GM12892 (cell line): ENCODE data around the gene UNC45A.
"Not testable (repeated sequence)": the region's sequence is repeated elsewhere in the genome, so short reads cannot be mapped to it uniquely, and the experiment has no call there.

ENCODE experiments used
- DNase-seq: peaks from one replicate; pipeline ENCODE4 v3.0.0; 2011; ENCODE audit not compliant: insufficient read length
- FAIRE-seq: peaks from 2 replicates; lab custom pipeline; 2011; peaks lifted over from hg19 to GRCh38; lab: Jason Lieb, UNC
- POLR2A ChIP-seq: IDR thresholded peaks from 2 replicates; pipeline ENCODE4 v1.6.1; 2011; ENCODE audit warnings: low read depth, low read length, control low read depth
- POLR2AphosphoS5 ChIP-seq: IDR thresholded peaks from 2 replicates; pipeline ENCODE4 v1.6.1; 2011; ENCODE audit warnings: low read depth, low read length, control low read depth
- TAF1 ChIP-seq: IDR thresholded peaks from 2 replicates; pipeline ENCODE4 v1.6.1; 2011; ENCODE audit warnings: low read depth, mild to moderate bottlenecking, control low read depth, low read length, borderline replicate concordance

Gene UNC45A

DNA sequence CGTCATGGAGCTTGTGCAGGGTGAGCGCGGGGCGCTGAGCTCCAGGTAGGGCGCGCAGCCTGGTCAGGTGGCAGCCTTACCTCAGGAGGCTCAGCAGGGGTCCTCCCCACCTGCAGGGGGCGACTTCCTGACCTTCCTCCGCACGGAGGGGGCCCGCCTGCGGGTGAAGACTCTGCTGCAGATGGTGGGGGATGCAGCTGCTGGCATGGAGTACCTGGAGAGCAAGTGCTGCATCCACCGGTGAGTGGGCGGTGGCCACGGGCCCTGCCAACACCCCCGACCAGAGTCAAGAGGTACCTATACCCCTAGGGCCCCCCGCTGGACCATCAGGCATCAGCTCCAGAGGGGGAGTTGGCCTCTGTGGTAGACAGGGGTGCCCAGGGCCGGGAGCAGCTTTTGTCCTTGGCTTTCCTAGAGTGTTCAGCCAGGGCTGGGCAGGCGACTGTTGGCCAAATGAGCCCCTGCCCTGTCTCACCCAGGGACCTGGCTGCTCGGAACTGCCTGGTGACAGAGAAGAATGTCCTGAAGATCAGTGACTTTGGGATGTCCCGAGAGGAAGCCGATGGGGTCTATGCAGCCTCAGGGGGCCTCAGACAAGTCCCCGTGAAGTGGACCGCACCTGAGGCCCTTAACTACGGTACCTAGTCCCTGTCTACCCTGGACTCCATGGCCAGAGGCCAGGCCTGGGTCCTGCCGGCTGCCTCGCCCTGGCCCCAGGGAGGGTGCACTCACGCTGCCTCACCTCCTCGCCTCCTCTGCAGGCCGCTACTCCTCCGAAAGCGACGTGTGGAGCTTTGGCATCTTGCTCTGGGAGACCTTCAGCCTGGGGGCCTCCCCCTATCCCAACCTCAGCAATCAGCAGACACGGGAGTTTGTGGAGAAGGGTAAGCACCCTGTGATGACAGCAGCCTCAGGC lies 41.7 kb upstream of the UNC45A start:
- DNase-seq (no peak), FAIRE-seq (no peak)
- TF ChIP-seq POLR2A (no peak), POLR2AphosphoS5 (no peak), TAF1 (no peak)

DNA sequence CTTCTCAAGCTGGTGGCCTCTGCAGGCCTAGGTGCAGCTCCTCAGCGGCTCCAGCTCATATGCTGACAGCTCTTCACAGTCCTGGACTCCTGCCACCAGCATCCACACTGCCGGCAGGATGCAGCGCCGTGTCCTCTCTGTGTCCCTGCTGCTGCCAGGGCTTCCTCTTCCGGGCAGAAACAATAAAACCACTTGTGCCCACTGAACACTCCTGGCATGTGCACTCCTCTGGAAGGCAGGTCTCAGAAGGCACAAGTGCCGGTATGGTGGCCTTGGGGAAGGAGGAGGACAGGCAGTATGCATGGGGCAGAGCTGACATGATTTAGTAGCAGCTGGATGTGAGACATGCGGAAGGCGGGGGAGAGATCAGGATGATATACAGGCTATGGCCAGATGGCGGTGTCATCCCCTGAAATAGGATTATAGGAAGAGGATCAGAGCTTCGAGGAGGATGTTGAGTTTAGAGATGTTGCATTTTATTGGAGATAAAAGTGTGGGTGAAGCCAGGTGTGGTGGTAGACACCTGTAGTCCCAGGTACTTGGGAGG lies 39.4 kb upstream of the UNC45A start:
- FAIRE-seq (no peak), DNase-seq (no peak)
- TF ChIP-seq POLR2AphosphoS5 (no peak), POLR2A (no peak), TAF1 (no peak)

DNA sequence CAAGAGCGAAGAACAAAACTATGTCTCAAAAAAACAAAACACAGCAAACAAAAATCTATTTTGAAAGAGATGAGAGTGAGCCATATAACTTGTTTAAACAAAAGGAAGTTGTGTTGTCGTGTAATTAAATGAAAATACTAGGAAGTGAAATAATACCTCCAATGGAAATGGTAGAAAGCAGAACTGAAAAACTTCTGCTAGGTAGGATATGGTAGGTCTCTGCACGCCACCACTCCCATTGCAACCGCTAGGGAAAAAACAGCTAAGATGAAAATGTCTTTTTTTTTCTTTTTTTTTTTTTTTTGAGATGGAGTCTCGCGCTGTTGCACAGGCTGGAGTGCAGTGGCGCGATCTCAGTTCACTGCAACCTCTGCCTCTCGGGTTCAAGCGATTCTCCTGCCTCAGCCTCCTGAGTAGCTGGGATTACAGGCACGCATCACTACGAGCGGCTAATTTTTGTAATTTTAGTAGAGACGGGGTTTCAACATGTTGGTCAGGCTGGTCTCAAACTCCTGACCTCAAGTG lies 37.9 kb upstream of the UNC45A start:
- DNase-seq, result not testable (repeated sequence)
- FAIRE-seq, result peak; percentile 57

DNA sequence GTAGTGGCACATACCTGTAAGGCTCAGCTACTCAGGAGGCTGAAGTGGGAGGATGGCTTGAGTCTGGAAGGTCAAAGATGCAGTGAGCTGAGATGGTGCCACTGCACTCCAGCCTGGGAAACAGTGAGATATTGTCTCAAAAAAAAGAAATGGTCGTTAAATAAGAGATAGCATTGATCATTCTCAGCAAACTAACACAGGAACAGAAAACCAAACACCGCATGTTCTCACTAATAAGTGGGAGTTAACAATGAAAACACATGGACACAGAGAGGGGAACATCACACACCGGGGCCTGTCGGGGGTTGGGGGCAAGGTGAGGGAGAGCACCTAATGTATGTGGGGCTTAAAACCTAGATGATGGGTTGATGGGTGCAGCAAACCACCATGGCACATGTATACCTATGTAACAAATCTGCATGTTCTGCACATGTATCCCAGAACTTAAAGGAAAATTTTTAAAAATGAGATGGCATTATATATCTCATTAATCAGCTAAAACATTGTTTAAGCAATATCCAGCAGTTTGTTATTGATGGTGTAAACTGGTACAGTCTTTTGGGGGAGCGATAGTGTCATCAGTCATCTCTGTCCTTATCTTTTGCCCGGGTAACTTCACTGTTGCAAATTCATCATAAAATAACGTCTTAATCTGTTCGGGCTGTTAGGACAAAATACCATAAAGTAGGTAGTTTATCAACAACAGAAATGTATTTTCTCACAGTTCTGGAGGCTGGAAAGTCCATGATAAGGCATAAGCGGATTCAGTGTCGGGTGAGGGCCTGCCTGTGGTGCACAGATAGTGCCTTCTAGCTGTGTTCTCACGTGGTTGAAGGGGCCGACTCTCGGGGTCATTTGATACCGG lies 33.7 kb upstream of the UNC45A start:
- TF ChIP-seq TAF1 (no peak), POLR2A (no peak), POLR2AphosphoS5 (no peak)
- no peak for FAIRE-seq
- no peak for DNase-seq

DNA sequence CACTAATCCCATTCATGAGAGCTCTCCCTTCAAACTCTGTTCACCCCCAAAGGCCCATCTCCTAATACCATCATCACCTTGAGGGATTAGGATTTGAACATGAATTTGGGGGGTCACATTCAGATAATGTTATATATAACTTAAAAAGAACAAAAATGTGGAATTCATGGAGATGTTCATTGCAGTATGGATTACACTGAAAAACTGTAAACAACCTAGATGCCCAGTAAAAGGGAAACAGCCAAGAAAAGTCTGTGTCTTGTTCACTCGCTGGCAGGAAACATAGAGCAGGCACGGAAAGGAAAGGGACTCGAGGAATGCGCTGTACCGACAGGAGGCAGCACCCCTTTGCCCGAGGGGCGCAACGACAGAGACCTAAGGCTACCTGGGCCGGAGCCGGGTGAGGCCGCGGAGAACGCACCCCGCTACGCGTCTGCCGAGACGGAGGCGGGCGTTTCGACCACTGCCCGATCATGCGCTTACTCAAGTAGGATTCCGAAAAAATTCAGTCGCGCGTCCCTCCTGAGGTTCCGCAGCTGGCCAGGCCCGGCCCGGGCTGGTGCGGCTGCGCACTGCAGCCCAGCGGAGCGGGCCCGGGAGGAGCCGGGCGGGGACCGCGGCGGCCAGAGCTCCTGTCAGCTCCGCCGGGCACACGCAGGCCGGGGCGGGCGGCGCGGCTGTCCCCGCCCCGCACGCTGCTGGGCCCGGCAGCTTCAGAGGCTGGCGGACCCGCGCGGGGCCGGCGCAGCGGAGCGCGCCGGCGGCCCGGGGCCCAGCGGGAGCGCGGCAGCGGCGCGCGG lies 32.8 kb upstream of the UNC45A start:
- FAIRE-seq, result peak; percentile 95
- peak; percentile 93 for DNase-seq
- TF ChIP-seq TAF1 (no peak), POLR2AphosphoS5 (no peak), POLR2A (peak; percentile 36; the same call in 1 of the 2 replicates)

DNA sequence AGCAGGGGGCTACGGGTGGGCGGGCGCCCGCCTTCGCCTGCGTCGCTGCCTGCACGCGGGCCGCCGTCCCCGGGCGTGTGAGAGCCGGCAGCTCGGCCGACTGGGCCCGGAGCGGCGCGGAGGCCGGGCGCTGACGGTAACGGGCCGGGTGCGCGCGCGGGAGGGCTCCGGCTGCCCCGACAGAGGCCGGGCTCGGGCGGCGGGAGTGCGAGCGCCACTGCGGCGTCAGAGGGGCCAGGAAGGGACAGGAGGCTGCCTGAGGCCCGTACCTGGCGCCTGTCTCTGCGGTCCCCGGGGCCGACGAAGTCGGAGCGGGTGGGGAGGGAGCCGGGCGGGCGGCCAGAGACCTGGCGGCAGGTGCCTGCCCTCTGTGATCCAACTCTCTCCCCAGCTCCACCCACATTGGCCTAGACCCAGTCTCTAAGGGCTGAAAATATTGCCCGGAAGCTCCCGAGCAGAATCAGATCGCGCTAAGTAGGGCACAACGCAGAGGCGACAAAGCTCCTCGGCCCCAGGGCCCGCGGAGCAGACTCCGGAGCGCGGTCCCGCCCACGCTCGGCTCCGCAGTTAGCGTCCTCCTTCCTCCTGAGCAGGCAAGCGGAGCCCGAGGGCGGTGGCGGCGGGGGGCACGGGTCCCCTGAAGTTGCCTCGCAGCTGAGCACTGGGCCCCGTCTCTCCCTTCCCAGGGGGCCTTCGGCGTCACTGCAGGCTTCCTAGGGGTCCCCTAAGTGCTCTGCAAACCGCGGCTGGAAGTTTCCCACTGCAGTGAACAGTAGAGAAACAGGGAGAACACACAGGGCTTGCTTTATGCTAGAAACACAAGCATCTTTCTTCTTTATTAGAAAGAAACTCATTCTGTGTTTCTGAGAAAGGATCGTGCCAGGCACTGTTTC lies 32.0 kb upstream of the UNC45A start, which contains the start of gene MAN2A2:
TSS of gene MAN2A2 (plus strand) at position 463 of the 893 bp plus-strand sequence. CDS start 906 bp downstream, outside the sequence.
- FAIRE-seq (peak; percentile 44), DNase-seq (peak; percentile 91)
- peak; percentile 75 for TF ChIP-seq POLR2AphosphoS5
- peak; percentile 69; the same call in 1 of the 2 replicates for TF ChIP-seq TAF1
- peak; percentile 82 for TF ChIP-seq POLR2A

DNA sequence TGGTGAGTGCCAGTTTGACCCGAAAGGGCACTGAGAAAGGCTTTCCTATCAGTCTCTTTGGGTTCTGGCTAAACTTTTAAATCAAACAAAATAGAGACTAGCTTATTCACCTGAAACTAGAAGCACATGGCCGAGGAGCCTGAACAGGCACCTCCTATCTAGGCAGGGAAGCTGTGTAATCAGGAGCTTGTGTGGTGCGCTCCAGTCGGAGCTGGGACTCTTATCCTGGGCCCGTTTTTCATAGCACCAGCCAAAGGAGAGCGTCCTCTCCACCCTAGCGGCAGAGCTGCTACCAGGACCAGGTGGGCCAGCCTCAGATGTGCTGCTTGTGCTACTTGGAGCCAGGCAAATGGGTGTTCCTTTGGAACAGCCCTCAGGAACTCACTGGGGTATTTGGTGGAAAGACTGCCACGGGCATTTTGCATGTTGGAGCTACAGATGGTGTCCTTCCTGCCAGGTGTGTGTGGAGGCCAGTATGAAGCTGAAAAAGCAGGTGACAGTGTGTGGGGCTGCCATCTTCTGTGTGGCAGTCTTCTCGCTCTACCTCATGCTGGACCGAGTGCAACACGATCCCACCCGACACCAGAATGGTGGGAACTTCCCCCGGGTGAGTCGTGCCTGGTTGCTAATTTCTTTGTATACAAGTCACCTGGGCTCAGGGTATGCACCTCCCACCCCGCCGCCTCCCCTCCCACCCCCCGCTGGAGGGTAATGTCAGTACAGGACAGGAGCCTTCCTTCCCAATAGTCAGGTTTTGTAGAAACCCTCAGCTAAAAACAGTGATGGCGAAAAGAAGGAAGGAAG lies 31.1 kb upstream of the UNC45A start:
- FAIRE-seq, result no peak
- DNase-seq, result no peak
- TF ChIP-seq POLR2AphosphoS5, result no peak
- TF ChIP-seq POLR2A, result no peak
- TF ChIP-seq TAF1, result no peak

DNA sequence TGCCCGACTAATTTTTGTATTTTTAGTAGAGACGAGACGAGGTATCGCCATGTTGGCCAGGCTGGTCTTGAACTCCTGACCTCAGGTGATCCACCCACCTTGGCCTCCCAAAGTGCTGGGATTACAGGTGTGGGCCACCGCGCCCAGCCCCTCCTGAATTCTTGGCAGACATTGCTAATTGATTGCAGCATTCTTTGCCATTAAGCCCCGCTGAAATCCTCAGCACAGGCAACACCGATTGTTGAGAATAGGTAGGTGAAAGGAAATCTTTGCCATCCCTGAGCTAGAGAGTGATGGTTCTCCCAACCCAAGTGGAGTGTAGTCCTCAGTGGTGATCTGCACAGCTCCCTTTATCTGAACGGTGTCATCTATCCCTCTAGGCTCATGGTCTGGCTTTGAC lies 30.3 kb upstream of the UNC45A start:
- DNase-seq (no peak), FAIRE-seq (no peak)
- TF ChIP-seq TAF1, result no peak
- no peak for TF ChIP-seq POLR2AphosphoS5
- TF ChIP-seq POLR2A, result no peak

DNA sequence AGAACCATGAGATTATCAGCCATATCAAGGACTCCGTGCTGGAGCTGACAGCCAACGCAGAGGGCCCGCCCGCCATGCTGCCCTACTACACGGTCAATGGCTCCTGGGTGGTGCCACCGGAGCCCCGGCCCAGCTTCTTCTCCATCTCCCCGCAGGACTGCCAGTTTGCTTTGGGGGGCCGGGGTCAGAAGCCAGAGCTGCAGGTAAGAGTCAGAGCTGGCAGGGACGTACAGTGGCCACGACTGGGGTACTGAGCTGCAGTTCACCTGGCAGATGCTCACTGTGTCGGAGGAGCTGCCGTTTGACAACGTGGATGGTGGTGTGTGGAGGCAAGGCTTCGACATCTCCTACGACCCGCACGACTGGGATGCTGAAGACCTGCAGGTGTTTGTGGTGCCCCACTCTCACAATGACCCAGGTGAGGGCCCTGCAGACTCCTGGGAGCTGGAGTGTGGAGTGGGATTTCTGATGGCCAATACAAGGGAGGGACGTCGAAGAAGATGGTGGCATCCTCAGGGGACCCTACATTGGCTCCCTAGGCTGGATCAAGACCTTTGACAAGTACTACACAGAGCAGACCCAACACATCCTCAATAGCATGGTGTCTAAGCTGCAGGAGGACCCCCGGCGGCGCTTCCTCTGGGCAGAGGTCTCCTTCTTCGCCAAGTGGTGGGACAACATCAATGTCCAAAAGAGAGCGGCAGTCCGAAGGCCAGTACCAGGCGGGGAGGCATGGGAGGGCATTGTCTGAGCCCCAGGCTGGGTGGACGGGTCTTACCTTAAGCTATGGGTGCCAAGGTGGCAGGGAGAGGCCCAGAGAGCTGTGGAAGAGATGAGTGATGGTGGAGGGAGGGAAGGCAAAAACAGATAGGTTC lies 29.5 kb upstream of the UNC45A start:
- DNase-seq, result no peak
- no peak for FAIRE-seq
- no peak for TF ChIP-seq POLR2A
- TF ChIP-seq POLR2AphosphoS5, result no peak
- no peak for TF ChIP-seq TAF1
